Fibroblast of lung (primary cell): ENCODE data around the gene PIR.

Experiments used
- EZH2 ChIP-seq: IDR thresholded peaks from 2 replicates; pipeline ENCODE4 v1.5.1; 2012; ENCODE audit warnings: low read length, control low read depth, mild to moderate bottlenecking; ENCODE audit errors: missing control alignments
- TF ChIP-seq, protein P1 (sequence below), 2 donors: IDR thresholded peaks in 1 of 2; conservative IDR thresholded peaks in 1 of 2; 1 replicate in 1 of 2; 2 replicates in 1 of 2; pipeline ENCODE4 v1.5.1; 2011 to 2012; ENCODE audit warnings: low read length in 2 of 2, control low read depth in 1 of 2, inconsistent platforms in 1 of 2, low read depth in 1 of 2, mild to moderate bottlenecking in 1 of 2

DNA sequence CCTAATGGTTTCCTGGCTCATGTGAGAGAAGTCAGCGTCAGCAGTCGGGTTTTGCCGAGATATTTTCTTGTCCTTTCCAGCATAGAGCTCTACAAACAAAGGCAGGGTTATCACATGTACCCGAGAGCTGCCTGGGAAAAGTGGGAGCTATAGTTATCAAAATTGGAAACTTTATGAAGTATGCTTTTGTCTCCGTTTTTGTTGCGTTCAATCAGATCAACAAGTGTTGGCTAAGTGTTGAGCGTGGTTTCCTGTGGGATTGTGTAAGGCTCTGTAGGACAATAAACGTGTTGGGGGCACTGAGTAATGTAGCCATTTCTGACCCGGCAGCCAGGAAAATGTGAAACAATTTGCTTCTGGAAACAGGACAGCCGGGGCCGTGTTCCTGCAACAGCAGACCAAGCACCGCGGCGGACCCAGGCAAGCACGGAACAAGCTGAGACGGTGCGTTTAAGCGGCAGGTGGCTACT lies 7.4 kb upstream of the PIR start, which contains the start of gene BMX:
- TF ChIP-seq, protein P1, sequence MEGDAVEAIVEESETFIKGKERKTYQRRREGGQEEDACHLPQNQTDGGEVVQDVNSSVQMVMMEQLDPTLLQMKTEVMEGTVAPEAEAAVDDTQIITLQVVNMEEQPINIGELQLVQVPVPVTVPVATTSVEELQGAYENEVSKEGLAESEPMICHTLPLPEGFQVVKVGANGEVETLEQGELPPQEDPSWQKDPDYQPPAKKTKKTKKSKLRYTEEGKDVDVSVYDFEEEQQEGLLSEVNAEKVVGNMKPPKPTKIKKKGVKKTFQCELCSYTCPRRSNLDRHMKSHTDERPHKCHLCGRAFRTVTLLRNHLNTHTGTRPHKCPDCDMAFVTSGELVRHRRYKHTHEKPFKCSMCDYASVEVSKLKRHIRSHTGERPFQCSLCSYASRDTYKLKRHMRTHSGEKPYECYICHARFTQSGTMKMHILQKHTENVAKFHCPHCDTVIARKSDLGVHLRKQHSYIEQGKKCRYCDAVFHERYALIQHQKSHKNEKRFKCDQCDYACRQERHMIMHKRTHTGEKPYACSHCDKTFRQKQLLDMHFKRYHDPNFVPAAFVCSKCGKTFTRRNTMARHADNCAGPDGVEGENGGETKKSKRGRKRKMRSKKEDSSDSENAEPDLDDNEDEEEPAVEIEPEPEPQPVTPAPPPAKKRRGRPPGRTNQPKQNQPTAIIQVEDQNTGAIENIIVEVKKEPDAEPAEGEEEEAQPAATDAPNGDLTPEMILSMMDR (conservative IDR thresholded peaks at IDR 0.05 in 1 of 2, IDR thresholded peaks at IDR 0.05 in 1 of 2; ENCODE audit: low read depth in 1 of 2, low read length in 2 of 2): no peak
- no peak for TF ChIP-seq EZH2
